HepG2 (cell line): Measurements from ENCODE around the gene SURF2. TPM values are rescaled to one million over a fixed set of nuclear protein-coding genes. Genes with fewer than 3 reads are reported as not detected.

ENCODE experiments used
- AGO2 ChIP-seq: fragments of 200-400 bp; formaldehyde crosslinking; optimal IDR thresholded peaks from 2 replicates; pipeline ENCODE3; 2017; ENCODE audit warnings: mild to moderate bottlenecking, low read depth, low read length, moderate library complexity
- CCDC6 ChIP-seq: sonication (generic); formaldehyde crosslinking; IDR thresholded peaks from 2 replicates; pipeline ENCODE4 v1.8.1; 2022; ENCODE audit warnings: mild to moderate bottlenecking, missing genetic modification reagents, moderate library complexity
- FOXK2 ChIP-seq: fragments of 450-650 bp; IDR thresholded peaks from 2 replicates; pipeline ENCODE4 v1.6.1; 2016
- HMGA1 ChIP-seq: sonication (generic); formaldehyde crosslinking; conservative IDR thresholded peaks from 2 replicates; pipeline ENCODE4 v1.4.0; 2020; ENCODE audit warnings: missing genetic modification reagents
- JARID2 ChIP-seq: sonication (generic); formaldehyde crosslinking; IDR thresholded peaks from 2 replicates; pipeline ENCODE4 v1.8.1; 2023; ENCODE audit warnings: missing genetic modification reagents, inconsistent platforms; ENCODE audit not compliant: insufficient replicate concordance
- JUND ChIP-seq: sonication (generic); formaldehyde crosslinking; IDR thresholded peaks from 2 replicates; pipeline ENCODE4 v1.8.0; 2022; ENCODE audit warnings: mild to moderate bottlenecking, missing genetic modification reagents
- MAZ ChIP-seq, 2 experiments: sonication (generic) in 1 of 2; formaldehyde crosslinking in 1 of 2; IDR thresholded peaks; 2 replicates each; pipeline versions ENCODE4 v1.5.0 to v1.6.1; 2012 to 2020; ENCODE audit warnings: low read depth in 2 of 2, mild to moderate bottlenecking in 2 of 2, borderline replicate concordance in 1 of 2, improper control_type of control experiment in 1 of 2, low read length in 1 of 2, missing genetic modification reagents in 1 of 2, moderate library complexity in 1 of 2
- MED13 ChIP-seq: sonication (generic); formaldehyde crosslinking; IDR thresholded peaks from 2 replicates; pipeline ENCODE4 v1.5.0; 2020; ENCODE audit warnings: missing genetic modification reagents
- MTF2 ChIP-seq: sonication (generic); formaldehyde crosslinking; IDR thresholded peaks from 2 replicates; pipeline ENCODE4 v1.5.0; 2020; ENCODE audit warnings: missing genetic modification reagents, borderline replicate concordance
- NCOA1 ChIP-seq: sonication (generic); formaldehyde crosslinking; IDR thresholded peaks from 2 replicates; pipeline ENCODE4 v1.9.0; 2021; ENCODE audit warnings: missing genetic modification reagents
- PATZ1 ChIP-seq: sonication (generic); formaldehyde crosslinking; IDR thresholded peaks from 2 replicates; pipeline ENCODE4 v1.4.0; 2020; ENCODE audit warnings: missing genetic modification reagents
- POLR2AphosphoS5 ChIP-seq: IDR thresholded peaks from 2 replicates; pipeline ENCODE4 v1.6.1; 2012; ENCODE audit warnings: low read depth, low read length
- RELA ChIP-seq: sonication (generic); formaldehyde crosslinking; IDR thresholded peaks from 2 replicates; pipeline ENCODE4 v1.4.0; 2020; ENCODE audit warnings: missing genetic modification reagents
- SIN3B ChIP-seq: fragments of 150-350 bp; IDR thresholded peaks from 2 replicates; pipeline ENCODE4 v1.6.1; 2014; ENCODE audit warnings: low read length
- SSRP1 ChIP-seq: IDR thresholded peaks from 2 replicates; pipeline ENCODE4 v1.6.1; 2016; ENCODE audit warnings: control low read depth
- TCF12 ChIP-seq, 2 experiments: fragments of 450-650 bp in 1 of 2; sonication (generic) in 1 of 2; formaldehyde crosslinking in 1 of 2; IDR thresholded peaks; 2 replicates each; pipeline versions ENCODE4 v1.6.1 to v1.8.0; 2017 to 2022; ENCODE audit warnings: antibody characterized with exemption in 1 of 2, mild to moderate bottlenecking in 1 of 2, missing genetic modification reagents in 1 of 2, moderate library complexity in 1 of 2
- TRIM22 ChIP-seq: fragments of 450-650 bp; IDR thresholded peaks from 2 replicates; pipeline ENCODE4 v1.6.1; 2017
- YEATS4 ChIP-seq: sonication (generic); formaldehyde crosslinking; IDR thresholded peaks from 2 replicates; pipeline ENCODE4 v1.4.0; 2020; ENCODE audit warnings: missing genetic modification reagents, borderline replicate concordance
- ZMYM3 ChIP-seq: sonication (generic); formaldehyde crosslinking; IDR thresholded peaks from 2 replicates; pipeline ENCODE4 v1.5.1; 2020; ENCODE audit warnings: mild to moderate bottlenecking, missing genetic modification reagents
- ZNF616 ChIP-seq: sonication (generic); formaldehyde crosslinking; IDR thresholded peaks from 2 replicates; pipeline ENCODE4 v1.5.0; 2020; ENCODE audit warnings: low read depth, mild to moderate bottlenecking, missing genetic modification reagents
- ZNF646 ChIP-seq: sonication (generic); formaldehyde crosslinking; IDR thresholded peaks from 2 replicates; pipeline ENCODE4 v1.9.0; 2021; ENCODE audit warnings: mild to moderate bottlenecking, missing genetic modification reagents
- ZNF782 ChIP-seq: sonication (generic); formaldehyde crosslinking; IDR thresholded peaks from 2 replicates; pipeline ENCODE4 v1.4.0; 2020; ENCODE audit warnings: missing genetic modification reagents, mild to moderate bottlenecking, borderline replicate concordance
- polyA plus RNA-seq, 8 experiments: library from polyadenylated mRNA; depleted of rRNA in 3 of 8; stranded (reverse) in 7 of 8; unstranded in 1 of 8; fragments of >200 nt; fragmentation: Illumina TruSeq in 4 of 8; extraction: Trizol in 4 of 8; gene quantifications; 2 replicates each; pipeline versions ENCODE4 v1.2.1 to v1.2.3, GENCODE V29; 2011 to 2016; ENCODE audit warnings: low read depth in 4 of 8, missing spikeins in 1 of 8, mixed read lengths in 1 of 8; ENCODE audit not compliant: insufficient read depth in 1 of 8
- total RNA-seq, 5 experiments: library from RNA; depleted of rRNA; stranded (reverse); fragments of >200 nt; fragmentation: Illumina TruSeq; extraction: Trizol; gene quantifications; 2 replicates each; pipeline ENCODE4 v1.2.3, GENCODE V29; 2016; ENCODE audit warnings: low read depth in 1 of 5

Gene SURF2
- total and polyA plus RNA-seq, 2 of the 13 experiments (the other 11 are each of a cell fraction or from before 2014, with no cell fraction given): 6.3 to 13.6 TPM

GRCh38 chr9:133355881-133356357 is 431 bp upstream of the SURF2 start (continued):
- TF ChIP-seq MED13 (CRISPR knock-in tag): no peak
- no peak for TF ChIP-seq ZNF616 (CRISPR knock-in tag)
- no peak for TF ChIP-seq ZNF646 (CRISPR knock-in tag)
- no peak for TF ChIP-seq JARID2 (CRISPR knock-in tag)
- TF ChIP-seq CCDC6 (CRISPR knock-in tag): no peak
- no peak for TF ChIP-seq NCOA1 (CRISPR knock-in tag)
- no peak for TF ChIP-seq FOXK2
- TF ChIP-seq AGO2: no peak
- no peak for TF ChIP-seq SSRP1 (CRISPR knock-in tag)
- TF ChIP-seq POLR2AphosphoS5: no peak
- TF ChIP-seq TRIM22: no peak
- no peak for TF ChIP-seq ZMYM3
- no peak for TF ChIP-seq JUND
- no peak for TF ChIP-seq ZNF782 (CRISPR knock-in tag)
- TF ChIP-seq SIN3B: no peak
- TF ChIP-seq RELA: no peak
- no peak for TF ChIP-seq HMGA1 (CRISPR knock-in tag)
- no peak for TF ChIP-seq TCF12 (IDR thresholded peaks at IDR 0.05)
- TF ChIP-seq TCF12 (CRISPR knock-in tag; IDR thresholded peaks at IDR 0.05): no peak
- TF ChIP-seq MTF2 (CRISPR knock-in tag): 0 out of 2 replicates have a peak, but pooled peaks have one; percentile 4
- 0 out of 2 replicates have a peak, but pooled peaks have one; percentile 10 for TF ChIP-seq PATZ1 (CRISPR knock-in tag)
- no peak for TF ChIP-seq MAZ (IDR thresholded peaks at IDR 0.05; ENCODE audit: borderline replicate concordance, low read depth, low read length)
- TF ChIP-seq MAZ (CRISPR knock-in tag; IDR thresholded peaks at IDR 0.05; ENCODE audit: low read depth): no peak
- no peak for TF ChIP-seq YEATS4 (CRISPR knock-in tag)
